Raji (cell line): ENCODE measurements around the gene CXCL14.

ENCODE experiments used
- POLR2A ChIP-seq: IDR thresholded peaks from 2 replicates; pipeline ENCODE4 v1.6.1; 2011; ENCODE audit warnings: low read depth, low read length, control low read depth; ENCODE audit not compliant: insufficient read depth

CXCL14 gene

GRCh38 chr5:135546101-135546500 is 32.7 kb downstream of the CXCL14 start:
- no peak for TF ChIP-seq POLR2A

- TF ChIP-seq POLR2A = no peak
Measured at GRCh38 chr5:135545099-135545498, 33.7 kb downstream of the CXCL14 start.

GRCh38 chr5:135543485-135544304 is 35.1 kb downstream of the CXCL14 start:
- no peak for TF ChIP-seq POLR2A

GRCh38 chr5:135543001-135543484 is 35.7 kb downstream of the CXCL14 start:
- no peak for TF ChIP-seq POLR2A

- no peak for TF ChIP-seq POLR2A
Measured at GRCh38 chr5:135541807-135542502, 36.8 kb downstream of the CXCL14 start.

- no peak for TF ChIP-seq POLR2A
Measured at GRCh38 chr5:135539430-135540005, 39.3 kb downstream of the CXCL14 start.

GRCh38 chr5:135538261-135538660 is 40.5 kb downstream of the CXCL14 start:
- TF ChIP-seq POLR2A = no peak

GRCh38 chr5:135537745-135538144 is 41.0 kb downstream of the CXCL14 start:
- no peak for TF ChIP-seq POLR2A

- TF ChIP-seq POLR2A = no peak
Measured at GRCh38 chr5:135537271-135537670, 41.5 kb downstream of the CXCL14 start.

GRCh38 chr5:135535820-135536801 is 42.7 kb downstream of the CXCL14 start, which contains the start of gene NEUROG1:
Gene NEUROG1 (minus strand): TSS chr5:135535964. CDS start chr5:135535690, 274 bp downstream.
- TF ChIP-seq POLR2A = no peak

- no peak for TF ChIP-seq POLR2A
Measured at GRCh38 chr5:135535420-135535819, 43.4 kb downstream of the CXCL14 start.

- no peak for TF ChIP-seq POLR2A
Measured at GRCh38 chr5:135534609-135535419, 44.0 kb downstream of the CXCL14 start.

- TF ChIP-seq POLR2A = no peak
Measured at GRCh38 chr5:135533794-135534193, 45.0 kb downstream of the CXCL14 start.

- no peak for TF ChIP-seq POLR2A
Measured at GRCh38 chr5:135533334-135533733, 45.5 kb downstream of the CXCL14 start.
